Stimulated activated naive CD4-positive, alpha-beta T cell treated with Interleukin-2 at 50 U/mL for 16 hours (primary cell): ENCODE data around the gene FCRL2.

ENCODE experiments used
- DNase-seq: peaks from one replicate; lab custom pipeline; 2025; lab: John Stamatoyannopoulos, UW

The FCRL2 gene, protein sequence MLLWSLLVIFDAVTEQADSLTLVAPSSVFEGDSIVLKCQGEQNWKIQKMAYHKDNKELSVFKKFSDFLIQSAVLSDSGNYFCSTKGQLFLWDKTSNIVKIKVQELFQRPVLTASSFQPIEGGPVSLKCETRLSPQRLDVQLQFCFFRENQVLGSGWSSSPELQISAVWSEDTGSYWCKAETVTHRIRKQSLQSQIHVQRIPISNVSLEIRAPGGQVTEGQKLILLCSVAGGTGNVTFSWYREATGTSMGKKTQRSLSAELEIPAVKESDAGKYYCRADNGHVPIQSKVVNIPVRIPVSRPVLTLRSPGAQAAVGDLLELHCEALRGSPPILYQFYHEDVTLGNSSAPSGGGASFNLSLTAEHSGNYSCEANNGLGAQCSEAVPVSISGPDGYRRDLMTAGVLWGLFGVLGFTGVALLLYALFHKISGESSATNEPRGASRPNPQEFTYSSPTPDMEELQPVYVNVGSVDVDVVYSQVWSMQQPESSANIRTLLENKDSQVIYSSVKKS

DNA sequence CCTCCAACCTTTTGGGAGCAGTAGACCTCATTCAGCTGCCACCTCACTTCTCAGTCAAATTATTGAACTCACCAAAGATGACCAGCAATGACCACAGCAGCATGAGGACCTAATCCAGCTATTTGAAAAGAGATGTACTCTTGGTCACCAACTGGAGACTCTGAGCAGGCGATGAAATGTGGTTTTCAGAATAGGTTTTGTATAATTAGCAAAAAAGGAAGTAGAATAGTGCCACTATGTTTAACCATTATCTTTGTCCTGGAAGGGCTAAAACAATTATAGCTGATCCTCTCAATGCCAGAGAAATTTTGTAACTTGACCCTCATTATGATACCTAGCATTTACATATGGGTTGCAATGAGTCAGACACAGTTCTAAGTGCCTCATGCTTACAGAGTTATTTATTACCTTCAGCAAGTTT lies at the start of gene FCRL2:
Gene FCRL2, minus strand, starts transcription at position 162 of the 421 bp plus-strand sequence. Its CDS starts 59 bp downstream, at position 103.
- DNase-seq: no peak

DNA sequence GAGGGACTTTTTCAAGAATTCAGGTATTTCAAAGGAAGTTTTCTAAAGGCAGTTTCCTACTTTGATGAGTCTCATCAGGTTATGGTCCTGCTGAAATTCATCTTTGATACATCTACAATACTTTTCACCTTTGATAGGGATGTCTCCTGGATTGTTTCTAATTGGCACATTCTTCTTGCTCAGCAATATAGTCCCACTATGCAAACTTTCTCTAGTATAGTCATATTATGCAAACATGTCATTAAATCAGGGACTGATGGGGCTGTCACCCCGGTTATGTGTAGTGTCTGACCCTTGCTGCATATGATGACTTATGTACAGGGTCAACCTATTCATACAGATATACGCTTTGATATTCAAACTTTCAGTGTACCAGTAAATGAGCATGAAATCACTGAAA lies 43.4 kb upstream of the FCRL2 start:
- DNase-seq: no peak

DNA sequence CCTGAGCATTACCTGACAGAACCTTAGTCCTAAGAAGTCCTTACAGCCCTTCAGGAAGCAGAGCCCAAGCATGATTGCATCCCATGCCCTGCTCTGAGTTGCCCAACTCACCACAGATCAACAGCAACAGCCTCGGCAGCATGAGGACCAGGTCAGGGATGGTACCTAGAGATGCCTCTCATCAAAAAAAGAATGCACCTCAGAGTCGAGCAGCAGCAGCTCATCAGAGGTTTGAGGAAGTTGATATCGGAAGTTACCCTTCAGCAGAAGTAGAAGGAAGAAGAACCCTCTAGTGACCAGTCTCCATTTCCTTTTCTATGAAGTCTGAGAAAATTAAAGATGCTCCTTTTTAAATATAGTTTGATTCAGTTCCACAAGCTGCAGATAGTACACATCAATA lies 43.0 kb upstream of the FCRL2 start, which contains the start of gene FCRL1:
Gene FCRL1, minus strand, starts transcription at position 225 of the 400 bp plus-strand sequence. Its CDS starts 83 bp downstream, at position 142.
- DNase-seq: no peak

DNA sequence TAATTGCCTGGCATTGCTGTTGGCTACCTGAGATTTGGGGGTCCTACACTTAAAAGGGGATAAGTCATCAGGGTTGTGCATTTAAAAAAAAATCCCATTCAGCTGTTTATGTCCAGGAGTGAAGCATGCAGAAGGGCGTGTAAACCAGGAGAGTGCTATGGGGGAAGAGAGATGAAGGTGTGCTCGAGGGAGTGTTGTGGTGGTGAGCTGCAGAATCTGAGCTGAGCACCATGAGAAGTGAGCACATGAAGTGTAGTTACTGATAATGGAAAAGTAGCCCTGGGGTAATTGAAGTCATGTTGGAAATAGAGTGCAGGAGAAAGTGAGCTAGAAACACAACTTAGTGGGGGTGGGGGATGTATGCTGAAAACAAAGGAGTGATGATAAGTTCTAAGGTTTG lies 42.3 kb upstream of the FCRL2 start:
- DNase-seq: no peak

DNA sequence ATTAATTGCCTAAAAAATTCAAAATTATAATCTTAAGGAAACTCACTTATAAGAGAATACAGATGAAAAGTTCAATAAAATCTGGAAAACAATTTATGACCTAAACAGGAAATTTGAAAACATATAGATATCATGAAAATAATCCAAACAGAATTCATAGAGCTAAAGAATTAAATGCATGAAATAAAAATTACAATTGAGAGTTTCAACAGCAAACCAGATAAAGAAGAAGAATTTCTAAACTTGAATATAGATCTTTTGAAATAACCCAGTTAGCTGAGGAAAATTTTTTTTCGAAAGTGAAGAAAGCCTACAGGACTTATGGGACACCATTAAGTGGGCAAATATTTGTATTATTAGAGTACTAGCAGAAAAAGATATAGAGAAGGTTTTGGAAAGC lies 36.3 kb upstream of the FCRL2 start:
- DNase-seq: no peak

DNA sequence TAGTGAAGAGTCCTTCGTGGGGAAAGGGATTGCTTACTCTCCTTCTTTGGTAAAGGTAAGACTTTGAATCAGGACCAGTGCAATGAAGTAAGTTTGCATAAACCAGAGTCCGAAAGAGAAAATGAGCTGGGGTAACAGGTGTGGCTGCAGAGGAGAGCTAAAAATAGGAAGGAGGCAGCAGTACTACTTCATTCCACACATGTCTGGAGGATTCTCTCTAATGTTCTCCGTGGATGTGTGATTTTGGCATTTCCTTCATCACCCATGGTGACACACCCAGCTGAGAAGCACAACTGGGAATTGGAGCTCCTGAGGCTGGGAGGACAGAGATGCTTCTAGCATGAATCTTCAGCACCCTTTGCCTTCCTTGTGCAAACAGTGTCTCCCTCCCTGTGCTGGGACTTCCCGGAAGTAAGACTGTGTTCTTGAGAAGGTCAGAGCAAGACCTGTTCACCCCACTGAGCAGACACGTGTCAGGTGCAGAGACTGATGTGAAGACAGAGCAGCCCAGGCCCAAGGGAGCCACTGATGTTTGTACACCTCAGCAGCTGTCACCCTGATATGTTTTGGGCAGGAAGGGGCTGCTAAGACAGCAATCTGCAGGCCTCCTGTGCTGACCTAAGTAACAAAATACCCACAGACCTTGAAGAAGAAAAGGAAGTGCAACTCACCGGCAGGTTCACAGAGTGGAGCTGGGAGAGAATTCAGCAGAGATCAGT lies 29.7 kb upstream of the FCRL2 start:
- no peak for DNase-seq

DNA sequence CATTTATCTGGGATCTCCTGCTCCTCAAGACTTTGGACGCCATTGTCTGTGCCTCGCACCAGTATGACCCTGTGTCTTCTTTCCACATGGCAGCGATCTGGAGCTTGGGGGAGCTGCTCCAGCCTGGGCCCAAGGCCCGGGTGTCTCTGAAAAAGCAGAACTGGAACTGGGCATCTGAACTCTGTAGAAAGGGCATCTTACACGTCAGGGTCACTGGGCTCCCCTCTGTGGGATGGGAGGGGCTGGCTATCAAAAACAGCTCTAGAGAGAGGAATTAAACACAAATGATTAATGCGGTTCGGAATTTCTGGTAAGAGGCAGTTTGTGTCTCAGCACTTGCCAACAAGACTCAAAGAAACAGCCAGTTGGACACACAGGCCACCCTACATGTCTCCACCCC lies 26.9 kb upstream of the FCRL2 start:
- no peak for DNase-seq

DNA sequence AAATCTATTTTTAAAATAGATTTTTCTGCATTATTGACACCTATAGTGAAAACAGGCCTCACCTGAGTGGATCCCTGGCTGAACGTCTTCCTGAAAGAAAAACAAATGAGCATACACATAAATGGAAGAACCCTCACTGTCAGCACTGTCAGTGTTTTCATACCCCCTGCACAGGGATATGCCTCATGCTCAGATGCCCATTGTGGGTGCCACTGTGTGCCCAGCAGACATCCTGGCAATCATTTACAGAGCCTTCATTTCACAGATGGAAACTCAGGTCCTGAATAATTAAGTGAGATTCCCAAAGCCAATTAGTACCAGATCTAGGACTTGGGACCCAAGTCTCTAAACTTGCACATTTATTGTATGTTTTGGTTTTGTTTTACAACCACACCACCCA lies 23.1 kb upstream of the FCRL2 start:
- no peak for DNase-seq

DNA sequence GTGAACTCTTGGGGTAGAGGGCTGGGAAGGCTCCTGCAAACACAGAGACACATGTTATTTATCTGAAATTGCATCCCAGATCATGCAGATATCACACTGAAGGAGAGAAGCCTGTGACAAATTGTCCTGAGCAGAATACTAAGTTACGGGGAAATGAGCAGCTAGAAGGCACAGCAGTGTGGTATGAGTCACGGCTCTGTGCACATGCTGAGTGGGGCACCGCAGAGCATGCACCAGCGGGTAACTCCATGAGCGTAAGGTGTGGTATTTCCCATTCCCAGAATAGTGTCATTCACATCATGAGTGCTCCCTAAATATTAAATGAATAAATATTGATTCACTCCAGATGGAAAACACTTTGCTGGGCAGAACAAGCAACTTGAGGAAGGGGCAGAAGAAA lies 21.3 kb upstream of the FCRL2 start:
- no peak for DNase-seq

DNA sequence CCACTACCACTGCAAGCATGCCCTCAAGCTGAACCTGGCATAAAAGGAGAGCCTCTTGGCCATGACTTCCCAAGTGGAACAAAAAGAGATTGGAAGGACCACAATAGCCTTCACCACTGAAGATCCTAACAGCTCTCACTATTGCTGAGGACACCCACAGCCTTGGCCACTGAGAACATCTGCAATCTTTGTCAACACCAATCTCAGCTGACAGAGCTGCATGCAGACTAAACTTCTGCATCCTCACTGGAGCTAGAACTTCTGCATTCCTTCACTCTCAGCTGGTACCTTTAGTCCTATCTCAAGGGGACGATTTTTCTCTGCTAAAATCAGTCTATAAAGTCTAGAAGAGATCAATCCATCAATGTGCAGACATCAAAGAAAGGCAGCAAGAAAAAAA lies 8.3 kb upstream of the FCRL2 start:
- DNase-seq: no peak

DNA sequence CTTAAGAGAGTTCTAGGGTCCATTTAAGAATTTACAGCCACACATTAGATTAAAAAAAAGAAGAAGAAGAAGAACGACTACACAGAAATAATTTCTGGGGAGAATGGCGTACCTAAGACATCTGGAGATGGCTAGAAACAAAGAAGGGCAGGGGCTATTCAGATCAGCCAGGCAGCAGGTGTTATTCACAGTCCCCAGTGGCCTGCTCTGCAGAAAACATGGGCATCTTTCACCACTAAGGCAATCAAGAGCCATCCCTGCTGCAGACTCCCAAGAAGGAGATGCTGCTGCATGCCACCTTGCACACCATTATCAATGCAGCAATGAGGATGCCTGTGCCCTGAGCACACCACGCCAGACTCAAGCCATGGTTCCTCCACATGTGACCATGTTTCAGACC lies 7.9 kb upstream of the FCRL2 start:
- no peak for DNase-seq

DNA sequence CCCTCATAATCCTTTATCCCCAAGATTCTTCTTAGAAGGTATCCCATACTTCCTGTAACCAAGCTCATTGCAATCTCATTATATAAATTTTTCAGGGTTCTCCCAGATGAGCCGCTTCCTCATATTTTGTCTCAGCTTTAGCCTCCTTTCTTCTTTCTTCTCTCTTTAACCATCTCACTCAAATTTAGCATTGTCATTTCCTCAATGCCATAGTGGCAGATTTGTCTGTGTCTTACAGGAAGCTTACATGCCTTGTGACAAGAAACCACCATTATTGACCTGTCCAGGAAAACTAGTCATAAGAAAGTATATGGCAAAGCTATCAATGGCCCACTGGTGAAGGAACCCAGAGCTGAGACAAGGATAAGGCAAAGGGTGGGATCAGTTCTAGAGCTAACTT lies 6.0 kb upstream of the FCRL2 start:
- DNase-seq: no peak

DNA sequence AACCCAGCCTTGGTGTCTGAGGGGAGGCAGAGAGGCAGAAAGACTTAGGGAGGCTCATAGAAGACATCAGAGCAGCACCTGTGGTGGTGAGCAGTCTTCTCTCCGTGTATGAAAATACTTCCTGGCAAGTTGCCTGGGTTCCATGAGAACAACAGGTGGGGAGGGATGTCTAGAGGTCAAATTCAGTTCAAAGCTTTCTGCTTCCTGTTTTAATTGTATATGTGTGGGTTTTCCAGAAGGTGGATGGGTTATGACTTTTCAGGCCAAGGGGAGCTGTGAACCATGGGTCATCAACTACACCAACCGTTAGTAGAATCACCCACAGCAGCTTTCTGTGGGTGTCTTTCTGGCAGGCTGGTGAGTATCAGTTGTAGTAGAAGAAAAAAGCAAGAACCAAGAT lies 4.1 kb upstream of the FCRL2 start:
- DNase-seq: no peak

DNA sequence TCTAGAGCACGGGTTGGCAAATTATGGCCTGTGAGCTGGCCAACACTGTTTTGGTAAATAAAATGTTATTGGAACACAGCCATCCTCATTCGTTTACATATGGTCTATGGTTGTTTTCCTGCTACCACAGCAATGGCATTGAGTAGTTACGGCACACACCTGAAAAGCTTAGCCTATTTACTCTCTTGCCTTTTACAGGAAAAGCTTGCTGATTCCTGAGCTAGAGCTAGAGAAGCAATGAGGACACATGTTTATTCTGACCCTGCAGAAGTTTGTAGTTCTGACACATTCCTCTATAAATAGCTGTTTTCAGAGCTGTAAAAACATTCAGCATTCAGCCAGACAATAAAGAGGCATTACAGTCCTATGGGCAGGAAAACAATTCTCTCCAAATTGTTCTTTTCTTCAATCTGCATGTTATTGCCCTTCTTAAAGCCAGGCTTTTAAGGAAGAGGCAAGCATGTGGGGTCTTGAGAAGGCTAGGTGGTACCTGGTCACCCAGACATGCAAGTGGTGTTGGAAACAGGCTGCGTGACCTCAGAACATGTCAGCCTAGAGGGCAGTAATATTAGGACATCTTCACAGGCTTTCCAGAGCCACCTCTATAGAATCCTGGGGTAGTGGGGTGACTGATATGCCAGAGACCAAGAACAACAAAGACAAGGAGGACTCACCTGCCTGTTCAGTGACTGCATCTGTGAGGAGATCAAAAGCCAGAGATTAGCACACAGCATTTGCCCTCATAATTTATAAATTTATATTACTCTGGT lies 1.6 kb downstream of the FCRL2 start:
- no peak for DNase-seq

DNA sequence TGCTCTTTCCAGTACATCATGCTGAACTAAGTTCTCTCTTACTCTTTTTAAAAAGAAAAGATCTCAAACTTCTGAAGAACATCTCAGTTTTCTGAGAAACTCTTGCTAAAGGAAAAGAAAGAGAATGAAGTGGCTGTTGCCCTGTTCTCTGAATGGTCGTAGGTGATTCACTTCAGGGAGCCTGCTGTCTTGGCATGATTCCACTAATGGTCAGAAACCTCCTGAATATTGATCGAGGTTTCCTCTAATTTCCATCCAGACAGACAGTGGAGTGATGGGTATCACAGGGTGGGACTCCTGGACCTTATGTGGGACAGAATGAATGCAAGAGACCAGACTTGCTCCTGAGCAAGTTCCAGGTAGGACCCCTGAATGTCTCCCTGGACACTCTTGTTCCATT lies 2.5 kb downstream of the FCRL2 start:
- no peak for DNase-seq

DNA sequence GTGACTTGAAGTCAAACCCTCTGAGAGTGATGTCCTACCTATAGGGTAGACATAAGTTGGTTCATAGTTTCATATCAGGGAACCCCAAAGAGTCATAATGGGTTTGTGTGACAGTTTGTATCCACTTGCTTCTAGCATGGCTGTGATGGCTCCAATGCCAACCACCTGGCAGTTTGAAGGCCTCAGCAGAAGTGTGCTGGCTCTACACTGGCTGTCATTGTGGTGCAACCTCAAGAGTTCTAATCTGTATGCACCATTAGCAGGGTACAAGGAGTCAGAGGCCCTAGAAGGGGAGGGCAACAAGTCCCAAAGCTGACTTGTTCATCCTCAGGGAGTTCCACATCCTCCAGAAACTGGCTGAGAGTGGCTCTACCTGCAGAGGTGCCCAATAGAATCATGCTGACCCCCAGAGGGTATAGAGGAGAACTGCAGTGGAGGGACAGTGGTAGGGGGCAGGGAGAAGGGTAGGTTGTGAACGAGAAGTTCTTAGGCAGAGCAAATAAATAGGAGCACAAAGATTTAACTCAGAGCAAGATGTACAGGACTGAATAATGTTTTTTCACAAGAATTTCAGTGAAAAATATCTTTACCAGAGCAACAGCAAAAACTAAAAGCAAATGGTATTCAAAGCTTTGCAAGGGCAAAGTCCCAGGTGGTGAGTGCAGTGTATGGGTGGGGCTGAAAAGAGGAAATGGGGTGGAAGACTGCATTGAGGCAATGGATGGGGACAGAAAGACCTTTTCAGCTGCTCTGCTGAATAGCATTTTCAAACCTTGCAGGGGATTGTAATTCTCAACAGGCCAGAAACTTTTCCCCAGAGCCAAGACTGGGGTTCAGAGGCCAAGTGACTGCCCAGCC lies 3.2 kb downstream of the FCRL2 start:
- no peak for DNase-seq

DNA sequence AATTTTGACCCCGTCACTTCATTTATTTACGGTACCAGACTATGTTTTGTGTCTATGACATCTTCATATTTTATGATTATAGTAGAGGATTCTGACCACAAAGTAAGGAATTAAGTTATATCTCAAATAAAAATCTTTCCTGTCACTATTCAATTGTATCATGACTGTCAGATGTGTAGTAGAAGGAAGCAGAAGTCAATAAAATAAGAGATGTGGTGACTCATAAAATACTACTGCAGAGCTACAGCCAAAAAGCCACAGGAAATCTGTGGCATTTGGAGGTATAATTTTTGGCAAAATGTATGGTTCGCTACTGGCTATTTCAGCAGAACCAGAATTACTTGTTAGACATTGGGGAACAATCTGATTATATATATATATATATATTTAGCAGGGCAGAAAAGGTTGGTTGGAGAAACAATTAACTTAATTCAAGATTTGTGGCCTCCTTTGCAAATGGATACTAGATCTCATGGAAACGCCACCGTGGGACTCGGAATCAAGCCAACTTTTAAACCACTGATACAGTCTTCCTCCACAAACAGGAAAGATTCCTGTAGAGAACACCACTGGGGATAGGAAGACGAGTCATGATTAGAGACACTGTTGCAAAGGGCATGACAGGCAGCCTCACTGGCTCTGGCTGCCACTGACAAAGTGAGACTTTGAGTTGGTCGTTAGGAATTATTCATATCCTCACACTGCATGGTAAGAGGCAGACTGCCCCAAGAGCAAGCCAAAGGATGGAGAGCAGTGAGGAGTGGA lies 5.1 kb downstream of the FCRL2 start:
- no peak for DNase-seq

DNA sequence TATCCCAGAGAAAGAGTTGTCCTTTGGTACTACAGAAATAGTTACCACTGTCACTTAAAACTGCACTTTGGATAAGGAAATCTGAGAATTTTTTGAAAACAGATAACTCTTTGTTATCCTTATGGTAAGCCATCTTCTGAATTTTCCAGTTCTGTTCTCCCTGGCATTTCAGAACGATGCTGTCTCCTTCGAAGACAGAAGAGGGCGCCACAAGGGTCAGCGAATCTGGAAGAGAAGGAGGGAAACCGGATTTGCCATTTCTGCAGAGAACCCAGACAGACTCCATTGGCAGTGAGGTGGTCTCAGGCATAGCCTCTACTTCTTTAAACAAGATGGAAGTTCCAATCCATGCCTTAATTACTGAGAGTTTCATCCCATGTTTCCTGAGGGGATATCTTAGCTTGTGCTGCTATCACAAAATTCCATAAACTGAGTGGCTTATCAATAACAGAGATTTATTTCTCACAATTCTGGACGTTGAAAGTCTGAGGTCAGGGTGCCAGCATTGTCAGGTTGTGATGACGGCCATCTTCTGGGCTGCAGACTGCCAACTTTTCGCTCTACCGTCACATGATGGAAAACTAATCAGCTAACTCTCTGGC lies 6.4 kb downstream of the FCRL2 start:
- no peak for DNase-seq

DNA sequence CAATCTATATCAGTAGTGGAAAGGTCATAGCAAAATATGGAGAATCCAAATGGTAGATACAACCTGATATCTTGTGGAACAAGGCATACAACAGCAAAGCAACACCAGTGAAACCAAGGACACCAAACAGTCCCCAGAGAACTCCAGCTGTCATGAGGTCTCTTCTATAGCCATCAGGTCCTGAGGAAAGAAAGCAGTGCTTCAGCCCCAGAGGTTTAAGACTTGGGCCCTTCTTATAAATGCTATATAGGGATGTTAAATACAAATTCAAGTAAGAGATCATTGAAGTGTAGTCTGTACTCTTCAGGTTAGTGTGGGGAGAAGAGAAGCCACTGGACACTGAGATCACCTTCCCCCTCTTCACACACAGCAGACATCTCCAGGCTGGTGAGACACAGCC lies 10.1 kb downstream of the FCRL2 start:
- DNase-seq: no peak

DNA sequence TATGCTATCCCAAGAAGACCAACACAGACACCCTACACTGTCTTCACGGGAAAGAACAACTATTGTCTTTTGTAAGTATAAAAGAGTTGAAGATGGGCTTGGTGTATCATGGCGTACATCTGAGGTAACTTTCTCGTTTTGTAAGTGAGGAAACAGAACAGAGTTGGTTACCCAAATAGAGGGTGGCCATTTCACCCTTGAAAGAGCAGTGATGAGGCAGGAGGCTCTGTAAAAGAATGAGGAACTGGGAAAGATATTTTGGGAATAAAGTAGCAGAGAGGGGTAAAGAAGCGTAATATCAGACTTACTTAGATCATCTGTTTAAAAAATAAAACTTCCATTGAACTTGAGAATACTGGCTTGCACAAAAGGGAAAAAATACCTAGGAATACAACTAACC lies 18.9 kb downstream of the FCRL2 start:
- DNase-seq: no peak
